ENCODE results near the gene CKAP2L. TPM values are rescaled to one million over a fixed set of nuclear protein-coding genes. Genes with fewer than 3 reads are reported as not detected.

CKAP2L gene
- polyA plus RNA-seq, 1 donor from 2014 or later: 0.78 TPM

DNA sequence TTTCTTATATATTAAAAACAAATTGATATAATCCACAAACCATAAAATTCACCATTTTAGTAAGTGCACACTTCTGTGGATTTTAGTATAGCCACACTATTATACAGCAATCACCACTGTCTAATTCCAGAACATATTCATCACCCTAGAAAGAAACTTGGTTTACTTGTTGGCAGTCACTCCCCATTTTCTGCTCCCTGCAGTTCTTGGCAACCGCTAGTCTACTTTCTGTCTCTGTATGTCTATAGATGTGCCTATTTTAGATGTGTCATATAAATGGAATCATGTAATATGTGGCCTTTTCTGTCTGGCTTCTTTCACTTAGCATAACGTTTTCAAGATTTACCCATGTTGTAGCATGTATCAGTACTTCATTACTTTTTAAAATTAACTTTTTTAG lies 5.7 kb downstream of the CKAP2L start:
- Histone ChIP-seq H3K27me3 (ENCODE audit: insufficient read depth, low read depth, low read length) (no peaks in the 10 kb centered on the region), H3K4me2 (ENCODE audit: low read length) (no peak overlapping the region), H3K27ac (ENCODE audit: low read length) (no peak overlapping the region), H2AFZ (ENCODE audit: low read depth, low read length) (no peak overlapping the region), H3K36me3 (ENCODE audit: insufficient read depth, low read length) (no peaks in the 10 kb centered on the region), H3F3A (ENCODE audit: insufficient read depth, low read length, poor library complexity, severe bottlenecking) (no peaks in the 10 kb centered on the region), H4K20me1 (ENCODE audit: insufficient read depth) (no peaks in the 10 kb centered on the region), H3K9me2 (ENCODE audit: insufficient read depth, low read length) (no peaks in the 10 kb centered on the region), H3K79me2 (replicated peaks; ENCODE audit: insufficient read depth, low read length) (peaks cover 3% of the 10 kb centered on the region), H3K9me3 (ENCODE audit: low read length) (no peaks in the 10 kb centered on the region), H3K9ac (ENCODE audit: low read length) (no peak overlapping the region), H3K4me3 (ENCODE audit: low read length) (no peak overlapping the region)
- TF ChIP-seq, protein P1, sequence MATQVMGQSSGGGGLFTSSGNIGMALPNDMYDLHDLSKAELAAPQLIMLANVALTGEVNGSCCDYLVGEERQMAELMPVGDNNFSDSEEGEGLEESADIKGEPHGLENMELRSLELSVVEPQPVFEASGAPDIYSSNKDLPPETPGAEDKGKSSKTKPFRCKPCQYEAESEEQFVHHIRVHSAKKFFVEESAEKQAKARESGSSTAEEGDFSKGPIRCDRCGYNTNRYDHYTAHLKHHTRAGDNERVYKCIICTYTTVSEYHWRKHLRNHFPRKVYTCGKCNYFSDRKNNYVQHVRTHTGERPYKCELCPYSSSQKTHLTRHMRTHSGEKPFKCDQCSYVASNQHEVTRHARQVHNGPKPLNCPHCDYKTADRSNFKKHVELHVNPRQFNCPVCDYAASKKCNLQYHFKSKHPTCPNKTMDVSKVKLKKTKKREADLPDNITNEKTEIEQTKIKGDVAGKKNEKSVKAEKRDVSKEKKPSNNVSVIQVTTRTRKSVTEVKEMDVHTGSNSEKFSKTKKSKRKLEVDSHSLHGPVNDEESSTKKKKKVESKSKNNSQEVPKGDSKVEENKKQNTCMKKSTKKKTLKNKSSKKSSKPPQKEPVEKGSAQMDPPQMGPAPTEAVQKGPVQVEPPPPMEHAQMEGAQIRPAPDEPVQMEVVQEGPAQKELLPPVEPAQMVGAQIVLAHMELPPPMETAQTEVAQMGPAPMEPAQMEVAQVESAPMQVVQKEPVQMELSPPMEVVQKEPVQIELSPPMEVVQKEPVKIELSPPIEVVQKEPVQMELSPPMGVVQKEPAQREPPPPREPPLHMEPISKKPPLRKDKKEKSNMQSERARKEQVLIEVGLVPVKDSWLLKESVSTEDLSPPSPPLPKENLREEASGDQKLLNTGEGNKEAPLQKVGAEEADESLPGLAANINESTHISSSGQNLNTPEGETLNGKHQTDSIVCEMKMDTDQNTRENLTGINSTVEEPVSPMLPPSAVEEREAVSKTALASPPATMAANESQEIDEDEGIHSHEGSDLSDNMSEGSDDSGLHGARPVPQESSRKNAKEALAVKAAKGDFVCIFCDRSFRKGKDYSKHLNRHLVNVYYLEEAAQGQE (IDR thresholded peaks at IDR 0.05; ENCODE audit: borderline replicate concordance): no peak
- TF ChIP-seq MXI1 (conservative IDR thresholded peaks at IDR 0.05; ENCODE audit: poor library complexity, severe bottlenecking) (no peak), TAF1 (IDR thresholded peaks at IDR 0.05; ENCODE audit: low read depth) (no peak), POLR2AphosphoS5 (IDR thresholded peaks at IDR 0.05) (no peak), SMC3 (conservative IDR thresholded peaks at IDR 0.05; ENCODE audit: poor library complexity) (no peak), EP300 (conservative IDR thresholded peaks at IDR 0.05; ENCODE audit: poor library complexity, severe bottlenecking) (no peak), EZH2 (IDR thresholded peaks at IDR 0.05; ENCODE audit: borderline replicate concordance, insufficient read depth, low read length, poor library complexity, severe bottlenecking) (no peak), RAD21 (conservative IDR thresholded peaks at IDR 0.05) (no peak)
- TF ChIP-seq, protein P2, sequence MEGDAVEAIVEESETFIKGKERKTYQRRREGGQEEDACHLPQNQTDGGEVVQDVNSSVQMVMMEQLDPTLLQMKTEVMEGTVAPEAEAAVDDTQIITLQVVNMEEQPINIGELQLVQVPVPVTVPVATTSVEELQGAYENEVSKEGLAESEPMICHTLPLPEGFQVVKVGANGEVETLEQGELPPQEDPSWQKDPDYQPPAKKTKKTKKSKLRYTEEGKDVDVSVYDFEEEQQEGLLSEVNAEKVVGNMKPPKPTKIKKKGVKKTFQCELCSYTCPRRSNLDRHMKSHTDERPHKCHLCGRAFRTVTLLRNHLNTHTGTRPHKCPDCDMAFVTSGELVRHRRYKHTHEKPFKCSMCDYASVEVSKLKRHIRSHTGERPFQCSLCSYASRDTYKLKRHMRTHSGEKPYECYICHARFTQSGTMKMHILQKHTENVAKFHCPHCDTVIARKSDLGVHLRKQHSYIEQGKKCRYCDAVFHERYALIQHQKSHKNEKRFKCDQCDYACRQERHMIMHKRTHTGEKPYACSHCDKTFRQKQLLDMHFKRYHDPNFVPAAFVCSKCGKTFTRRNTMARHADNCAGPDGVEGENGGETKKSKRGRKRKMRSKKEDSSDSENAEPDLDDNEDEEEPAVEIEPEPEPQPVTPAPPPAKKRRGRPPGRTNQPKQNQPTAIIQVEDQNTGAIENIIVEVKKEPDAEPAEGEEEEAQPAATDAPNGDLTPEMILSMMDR (IDR thresholded peaks at IDR 0.05; ENCODE audit: poor library complexity, severe bottlenecking): no peak

DNA sequence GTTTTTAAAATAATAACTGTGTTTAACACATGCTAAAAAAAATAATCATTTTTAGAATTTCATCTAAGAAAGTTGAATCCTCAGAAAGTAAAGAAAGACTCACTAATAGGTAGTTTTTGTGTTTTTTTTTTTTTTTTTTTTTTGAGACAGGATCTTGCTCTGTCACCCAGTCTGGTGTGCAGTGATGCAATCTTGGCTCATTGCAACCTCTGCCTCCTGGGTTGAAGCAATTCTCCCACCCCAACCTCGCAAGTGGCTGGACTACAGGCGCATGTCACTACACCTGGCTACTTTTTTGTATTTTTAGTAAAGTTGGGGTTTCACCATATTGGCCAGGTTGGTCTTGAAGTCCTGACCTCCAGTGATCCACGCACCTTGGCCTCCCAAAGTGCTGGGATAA lies 7.1 kb downstream of the CKAP2L start:
- H4K20me1 ChIP-seq (ENCODE audit: insufficient read depth): no peaks in the 10 kb centered on the region
- no peak overlapping the region for H2AFZ ChIP-seq (ENCODE audit: low read depth, low read length)
- no peak overlapping the region for H3K4me3 ChIP-seq (ENCODE audit: low read length)
- no peaks in the 10 kb centered on the region for H3K79me2 ChIP-seq (replicated peaks; ENCODE audit: insufficient read depth, low read length)
- H3K36me3 ChIP-seq (ENCODE audit: insufficient read depth, low read length): no peaks in the 10 kb centered on the region
- H3K27ac ChIP-seq (ENCODE audit: low read length): no peak overlapping the region
- no peak overlapping the region for H3K4me2 ChIP-seq (ENCODE audit: low read length)
- TF ChIP-seq SMC3 (conservative IDR thresholded peaks at IDR 0.05; ENCODE audit: poor library complexity) (no peak), EP300 (conservative IDR thresholded peaks at IDR 0.05; ENCODE audit: poor library complexity, severe bottlenecking) (no peak), RAD21 (conservative IDR thresholded peaks at IDR 0.05) (no peak), POLR2AphosphoS5 (IDR thresholded peaks at IDR 0.05) (no peak), MXI1 (conservative IDR thresholded peaks at IDR 0.05; ENCODE audit: poor library complexity, severe bottlenecking) (no peak), EZH2 (IDR thresholded peaks at IDR 0.05; ENCODE audit: borderline replicate concordance, insufficient read depth, low read length, poor library complexity, severe bottlenecking) (no peak)
- TF ChIP-seq, protein P2 (IDR thresholded peaks at IDR 0.05; ENCODE audit: poor library complexity, severe bottlenecking): no peak
- TF ChIP-seq, protein P1 (IDR thresholded peaks at IDR 0.05; ENCODE audit: borderline replicate concordance): no peak
- no peak overlapping the region for H3K9ac ChIP-seq (ENCODE audit: low read length)
- no peaks in the 10 kb centered on the region for H3K27me3 ChIP-seq (ENCODE audit: insufficient read depth, low read depth, low read length)
- no peaks in the 10 kb centered on the region for H3F3A ChIP-seq (ENCODE audit: insufficient read depth, low read length, poor library complexity, severe bottlenecking)
- no peaks in the 10 kb centered on the region for H3K9me2 ChIP-seq (ENCODE audit: insufficient read depth, low read length)
- no peaks in the 10 kb centered on the region for H3K9me3 ChIP-seq (ENCODE audit: low read length)
